ENCODE measurements around the gene NCKAP1.

- TF ChIP-seq CTCF (IDR thresholded peaks at IDR 0.05) (no peak), POLR2A (IDR thresholded peaks at IDR 0.05) (no peak), EP300 (IDR thresholded peaks at IDR 0.05) (no peak)
Observed at GRCh38 chr2:183035954-183036669, 2.1 kb downstream of the NCKAP1 start.

Data from suprapubic skin (tissue), 3 donors.